ENCODE data around the gene SPIN2A.
"Not testable (repeated sequence)": the region's sequence is repeated elsewhere in the genome, so short reads cannot be mapped to it uniquely, and the experiment has no call there.

The SPIN2A gene

GRCh38 chrX:57137073-57137472 lies at the start of gene SPIN2A:
Gene SPIN2A (minus strand): TSS chrX:57137397. CDS start chrX:57136597, 800 bp downstream.
- ATAC-seq; H3K27ac Mint-ChIP-seq; H3K36me3 Mint-ChIP-seq; DNase-seq (ENCODE audit: low spot score in 2 of 2); H3K9me3 Mint-ChIP-seq; H3K4me1 Mint-ChIP-seq; H3K4me3 Mint-ChIP-seq: not testable (repeated sequence)

- Mint-ChIP-seq H3K4me1 (no peaks in the 10 kb centered on the region), H3K4me3 (no peak overlapping the region), H3K27ac (no peak overlapping the region), H3K9me3 (peaks cover 8% of the 10 kb centered on the region), H3K36me3 (no peaks in the 10 kb centered on the region)
- DNase-seq (ENCODE audit: low spot score in 2 of 2) = no peak
- no peak for ATAC-seq
Measured at GRCh38 chrX:57178605-57179004, 41.4 kb upstream of the SPIN2A start.

GRCh38 chrX:57177070-57177469 lies 39.9 kb upstream of the SPIN2A start:
- no peak for DNase-seq (ENCODE audit: low spot score in 2 of 2)
- Mint-ChIP-seq H3K27ac (no peak overlapping the region), H3K9me3 (peaks cover 8% of the 10 kb centered on the region), H3K4me1 (no peaks in the 10 kb centered on the region), H3K36me3 (no peaks in the 10 kb centered on the region), H3K4me3 (no peak overlapping the region)
- ATAC-seq = no peak

GRCh38 chrX:57172544-57172943 lies 35.3 kb upstream of the SPIN2A start:
- Mint-ChIP-seq H3K27ac (no peak overlapping the region), H3K9me3 (no peaks in the 10 kb centered on the region), H3K4me1 (no peaks in the 10 kb centered on the region), H3K36me3 (no peaks in the 10 kb centered on the region), H3K4me3 (no peak overlapping the region)
- DNase-seq (ENCODE audit: low spot score in 2 of 2) (no peak), ATAC-seq (no peak)

GRCh38 chrX:57156397-57157049 lies 19.3 kb upstream of the SPIN2A start:
- Mint-ChIP-seq H3K27ac (no peak overlapping the region), H3K9me3 (peaks cover 3% of the 10 kb centered on the region), H3K4me3 (no peak overlapping the region), H3K36me3 (peaks cover 5% of the 10 kb centered on the region), H3K4me1 (no peaks in the 10 kb centered on the region)
- DNase-seq (ENCODE audit: low spot score in 2 of 2) = no peak
- ATAC-seq = no peak

- H3K4me1 Mint-ChIP-seq = no peaks in the 10 kb centered on the region
- DNase-seq (ENCODE audit: low spot score in 2 of 2) (no peak), ATAC-seq (no peak)
- H3K4me3 Mint-ChIP-seq = no peak overlapping the region
- H3K27ac Mint-ChIP-seq = no peak overlapping the region
- no peaks in the 10 kb centered on the region for H3K9me3 Mint-ChIP-seq
- H3K36me3 Mint-ChIP-seq = no peaks in the 10 kb centered on the region
Measured at GRCh38 chrX:57155171-57155570, 18.0 kb upstream of the SPIN2A start.

GRCh38 chrX:57152222-57152621 lies 15.0 kb upstream of the SPIN2A start:
- not testable (repeated sequence) for H3K4me3 Mint-ChIP-seq; H3K36me3 Mint-ChIP-seq; DNase-seq (ENCODE audit: low spot score in 2 of 2); ATAC-seq; H3K4me1 Mint-ChIP-seq; H3K27ac Mint-ChIP-seq; H3K9me3 Mint-ChIP-seq

- DNase-seq (ENCODE audit: low spot score in 2 of 2) (no peak), ATAC-seq (no peak)
- Mint-ChIP-seq H3K4me1 (peaks cover 7% of the 10 kb centered on the region), H3K4me3 (no peak overlapping the region), H3K9me3 (no peaks in the 10 kb centered on the region), H3K36me3 (no peaks in the 10 kb centered on the region), H3K27ac (no peak overlapping the region)
Measured at GRCh38 chrX:57138674-57139073, 1.5 kb upstream of the SPIN2A start.

- ATAC-seq (no peak), DNase-seq (ENCODE audit: low spot score in 2 of 2) (no peak)
- H3K4me3 Mint-ChIP-seq = no peak overlapping the region
- H3K36me3 Mint-ChIP-seq = no peaks in the 10 kb centered on the region
- H3K9me3 Mint-ChIP-seq = no peaks in the 10 kb centered on the region
- H3K4me1 Mint-ChIP-seq = peaks cover 7% of the 10 kb centered on the region
- H3K27ac Mint-ChIP-seq = no peak overlapping the region
Measured at GRCh38 chrX:57137501-57137900, 304 bp upstream of the SPIN2A start.

GRCh38 chrX:57136589-57136988 lies 608 bp downstream of the SPIN2A start:
- H3K4me1 Mint-ChIP-seq; H3K27ac Mint-ChIP-seq; H3K4me3 Mint-ChIP-seq; ATAC-seq; DNase-seq (ENCODE audit: low spot score in 2 of 2); H3K36me3 Mint-ChIP-seq; H3K9me3 Mint-ChIP-seq: not testable (repeated sequence)

GRCh38 chrX:57135287-57135686 lies 1.9 kb downstream of the SPIN2A start:
- no peak for DNase-seq (ENCODE audit: low spot score in 2 of 2)
- Mint-ChIP-seq H3K9me3 (no peaks in the 10 kb centered on the region), H3K27ac (no peak overlapping the region), H3K4me3 (no peak overlapping the region), H3K4me1 (no peaks in the 10 kb centered on the region), H3K36me3 (no peaks in the 10 kb centered on the region)
- ATAC-seq = no peak

GRCh38 chrX:57134702-57135101 lies 2.5 kb downstream of the SPIN2A start:
- H3K4me1 Mint-ChIP-seq = no peaks in the 10 kb centered on the region
- ATAC-seq (no peak), DNase-seq (ENCODE audit: low spot score in 2 of 2) (no peak)
- H3K9me3 Mint-ChIP-seq = no peaks in the 10 kb centered on the region
- no peak overlapping the region for H3K27ac Mint-ChIP-seq
- H3K36me3 Mint-ChIP-seq = no peaks in the 10 kb centered on the region
- no peak overlapping the region for H3K4me3 Mint-ChIP-seq

- ATAC-seq (no peak), DNase-seq (ENCODE audit: low spot score in 2 of 2) (no peak)
- H3K9me3 Mint-ChIP-seq = no peaks in the 10 kb centered on the region
- no peak overlapping the region for H3K4me3 Mint-ChIP-seq
- H3K27ac Mint-ChIP-seq = no peak overlapping the region
- H3K36me3 Mint-ChIP-seq = no peaks in the 10 kb centered on the region
- H3K4me1 Mint-ChIP-seq = no peaks in the 10 kb centered on the region
Measured at GRCh38 chrX:57133706-57134105, 3.5 kb downstream of the SPIN2A start.

- H3K4me1 Mint-ChIP-seq; DNase-seq (ENCODE audit: low spot score in 2 of 2); H3K36me3 Mint-ChIP-seq; ATAC-seq; H3K27ac Mint-ChIP-seq; H3K9me3 Mint-ChIP-seq; H3K4me3 Mint-ChIP-seq: not testable (repeated sequence)
Measured at GRCh38 chrX:57133284-57133683, 3.9 kb downstream of the SPIN2A start.

GRCh38 chrX:57132046-57132445 lies 5.2 kb downstream of the SPIN2A start:
- no peak for ATAC-seq
- no peak overlapping the region for H3K4me3 Mint-ChIP-seq
- H3K36me3 Mint-ChIP-seq = no peaks in the 10 kb centered on the region
- no peak overlapping the region for H3K27ac Mint-ChIP-seq
- no peaks in the 10 kb centered on the region for H3K9me3 Mint-ChIP-seq
- no peak for DNase-seq (ENCODE audit: low spot score in 2 of 2)
- no peaks in the 10 kb centered on the region for H3K4me1 Mint-ChIP-seq

- Mint-ChIP-seq H3K27ac (peak overlapping the region; percentile 91), H3K36me3 (peaks cover 6% of the 10 kb centered on the region), H3K9me3 (no peaks in the 10 kb centered on the region), H3K4me1 (peaks cover 13% of the 10 kb centered on the region), H3K4me3 (peak overlapping the region; percentile 83)
- ATAC-seq = no peak
- no peak for DNase-seq (ENCODE audit: low spot score in 2 of 2)
Measured at GRCh38 chrX:57121816-57122215, 15.4 kb downstream of the SPIN2A start.

All from stimulated activated effector memory CD8-positive, alpha-beta T cell treated with anti-CD3 and anti-CD28 coated beads, Interleukin-12 subunit alpha, Interleukin-12 subunit beta, amount 100 ng/mL, for 72 hours (primary cell).